Measurements from ENCODE around the gene AFM.
"Not testable (repeated sequence)": the region's sequence is repeated elsewhere in the genome, so short reads cannot be mapped to it uniquely, and the experiment has no call there.

The AFM gene

DNA sequence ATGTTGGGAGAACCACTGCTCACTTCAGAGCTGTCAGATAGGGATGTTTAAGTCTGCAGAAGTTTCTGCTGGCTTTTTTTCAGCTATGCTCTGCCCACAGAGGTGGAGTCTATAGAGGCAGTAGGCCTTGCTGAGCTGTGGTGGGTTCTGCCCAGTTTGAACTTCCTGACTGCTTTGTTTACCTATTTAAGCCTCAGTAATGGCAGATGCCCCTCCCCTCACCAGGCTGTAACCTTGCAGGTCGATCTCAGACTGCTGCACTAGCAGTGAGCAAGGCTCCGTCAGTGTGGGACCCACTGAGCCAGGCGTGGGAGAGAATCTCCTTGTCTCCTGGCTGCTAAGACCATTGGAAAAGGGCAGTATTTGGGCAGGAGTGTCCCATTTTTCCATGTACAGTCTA lies 36.8 kb downstream of the AFM start:
- no peak for DNase-seq

DNA sequence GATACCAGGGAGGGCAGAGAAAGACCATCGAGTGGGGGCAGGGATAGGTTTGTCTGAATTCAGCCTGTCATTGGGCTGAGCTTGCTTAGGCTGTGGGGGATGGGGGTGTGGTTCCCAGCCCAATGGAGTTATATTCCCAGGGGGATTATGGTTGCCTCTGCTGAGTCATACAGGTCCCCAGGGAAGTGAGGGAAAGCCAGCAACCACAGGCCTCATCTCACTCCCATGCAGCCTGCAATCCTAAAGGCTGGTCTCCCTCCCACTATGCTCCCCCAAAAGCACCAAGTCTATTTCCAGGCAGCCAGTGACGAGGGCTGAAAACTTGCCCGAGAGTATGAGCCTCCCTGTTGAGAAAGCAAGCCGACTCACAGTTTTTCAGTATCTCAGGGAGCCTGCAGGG lies 39.3 kb downstream of the AFM start:
- DNase-seq = no peak

DNA sequence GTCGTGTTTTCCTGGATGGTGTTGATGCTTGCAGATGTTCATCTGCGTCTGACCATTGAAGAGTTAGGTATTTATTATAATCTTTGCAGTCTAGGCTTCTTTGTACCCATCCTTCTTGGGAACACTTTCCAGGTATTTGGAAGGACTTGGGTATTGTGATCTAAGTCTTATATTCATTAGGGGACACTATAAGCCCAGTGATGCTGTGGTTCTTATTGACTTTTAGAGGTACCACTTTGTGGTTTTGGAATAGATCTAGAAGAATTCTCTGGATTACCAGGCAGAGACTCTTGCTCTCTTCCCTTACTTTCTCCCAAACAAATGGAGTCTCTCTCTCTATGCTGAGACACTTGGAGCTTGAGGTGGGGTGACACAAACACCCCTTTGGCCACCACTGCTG lies 41.6 kb downstream of the AFM start:
- DNase-seq = no peak

DNA sequence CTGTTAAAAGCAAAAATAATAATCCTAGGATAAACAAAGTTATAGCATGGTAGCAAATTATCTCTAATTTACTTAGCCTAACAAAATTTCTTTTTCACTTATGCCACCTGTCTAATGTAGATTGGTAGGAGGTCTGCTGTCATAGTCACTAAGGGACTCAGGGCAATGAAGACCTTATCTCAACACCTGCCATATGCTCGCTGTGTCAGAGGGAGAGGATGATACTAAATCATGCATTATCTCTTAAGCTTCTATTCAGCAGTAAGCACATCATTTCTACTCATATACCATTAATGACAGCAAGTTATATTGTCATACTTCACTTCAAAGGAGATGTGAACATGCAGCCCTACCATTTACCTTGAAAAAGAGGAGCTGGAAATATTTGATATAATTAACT lies 44.1 kb downstream of the AFM start:
- no peak for DNase-seq

DNA sequence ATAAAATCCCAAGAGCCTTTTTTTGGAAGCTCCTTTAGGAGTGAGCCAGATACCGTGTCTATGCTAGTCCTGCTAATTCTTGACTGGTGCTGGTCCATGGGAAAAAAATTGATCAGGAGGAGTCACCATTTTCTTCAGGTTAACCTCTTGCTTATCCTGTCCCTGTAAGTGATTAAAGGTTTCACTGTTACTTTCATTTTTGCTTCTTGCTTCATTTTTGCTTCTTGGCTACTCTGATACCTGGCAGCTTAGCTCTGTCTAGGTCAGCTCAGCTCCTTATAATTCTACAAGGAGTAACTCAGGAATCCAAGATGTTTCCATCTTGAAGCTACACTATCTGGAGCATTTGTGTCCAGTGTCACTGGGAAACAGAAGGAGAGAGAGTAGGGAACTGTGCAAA lies 45.7 kb downstream of the AFM start:
- DNase-seq = no peak

DNA sequence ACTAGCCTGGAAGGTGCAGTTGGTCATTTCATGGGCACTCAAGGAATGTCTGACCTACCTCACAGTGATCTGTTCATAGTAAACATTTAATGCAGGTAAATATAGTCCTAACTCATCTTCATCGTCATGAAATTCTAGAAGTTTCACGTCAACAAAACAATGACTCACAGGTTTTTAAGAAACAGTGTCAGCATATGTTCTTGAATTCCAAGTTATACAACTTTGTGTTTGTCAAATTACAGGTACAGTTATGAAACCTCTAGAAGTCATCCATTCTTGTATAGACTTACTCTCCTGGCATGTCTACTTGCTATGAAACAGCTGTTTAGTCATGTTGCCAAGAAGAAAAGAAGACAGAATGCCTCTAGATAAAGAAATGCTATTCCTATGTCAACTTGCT lies 46.6 kb downstream of the AFM start:
- DNase-seq = no peak

DNA sequence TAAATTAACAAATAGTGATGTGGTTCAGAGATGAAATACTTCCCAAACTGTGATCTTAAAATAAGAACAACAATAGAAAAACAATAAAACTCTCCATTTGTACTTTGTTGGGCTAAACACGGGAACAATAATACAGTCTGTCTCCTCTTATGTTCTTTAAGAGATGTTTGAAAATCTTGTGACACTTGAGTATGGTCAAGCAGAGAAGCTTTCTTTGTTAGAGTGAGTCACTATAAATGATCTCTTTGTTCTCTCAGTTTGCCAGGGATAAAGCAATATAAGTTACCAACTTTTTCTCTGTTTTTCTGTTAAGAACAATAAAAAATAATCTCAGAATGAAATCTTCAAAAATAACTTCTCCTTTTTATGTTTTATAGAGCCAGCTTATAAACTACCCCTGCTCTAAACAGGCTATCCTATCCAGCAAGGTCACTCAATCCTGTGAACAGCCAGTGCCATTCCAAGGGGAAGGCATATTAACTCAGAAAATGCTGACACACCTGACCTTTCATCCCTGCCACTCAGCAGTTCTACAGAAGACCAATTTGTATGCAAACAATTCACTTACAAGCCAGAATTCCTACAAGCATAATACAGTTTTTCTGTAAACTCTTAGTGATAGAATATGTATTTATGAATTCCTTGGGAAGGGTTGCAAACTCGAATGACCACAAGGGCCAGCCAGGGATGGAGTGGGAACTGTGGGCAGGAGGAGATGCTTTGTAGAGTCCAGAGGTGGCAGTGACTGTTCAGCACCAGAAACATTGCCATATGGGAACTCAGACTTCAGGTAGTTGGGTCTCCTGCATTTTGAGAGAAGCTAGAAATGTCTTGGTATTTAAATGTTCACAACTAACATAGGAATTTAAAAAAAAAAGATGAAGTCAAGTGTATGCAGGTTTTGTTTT lies 52.2 kb downstream of the AFM start:
- DNase-seq = no peak

DNA sequence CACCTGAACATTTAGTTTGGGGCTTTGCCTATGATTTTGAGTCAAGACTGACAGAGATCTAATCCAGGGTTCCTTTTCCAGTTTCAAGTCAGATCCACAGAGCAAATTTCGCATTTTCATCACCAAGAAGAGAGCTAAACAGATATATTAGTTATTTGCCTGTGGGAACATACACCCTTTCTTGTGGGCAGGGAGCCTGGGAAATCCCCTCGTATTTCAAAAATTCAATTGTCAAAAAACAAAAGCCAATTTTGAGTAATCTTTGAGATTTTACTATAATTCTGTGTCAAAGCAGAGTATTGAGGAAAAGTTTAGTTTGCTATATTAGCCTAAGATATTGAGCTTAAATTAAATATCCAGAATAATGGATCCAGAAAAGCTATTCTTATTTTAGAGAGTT lies 56.6 kb downstream of the AFM start:
- DNase-seq = no peak

DNA sequence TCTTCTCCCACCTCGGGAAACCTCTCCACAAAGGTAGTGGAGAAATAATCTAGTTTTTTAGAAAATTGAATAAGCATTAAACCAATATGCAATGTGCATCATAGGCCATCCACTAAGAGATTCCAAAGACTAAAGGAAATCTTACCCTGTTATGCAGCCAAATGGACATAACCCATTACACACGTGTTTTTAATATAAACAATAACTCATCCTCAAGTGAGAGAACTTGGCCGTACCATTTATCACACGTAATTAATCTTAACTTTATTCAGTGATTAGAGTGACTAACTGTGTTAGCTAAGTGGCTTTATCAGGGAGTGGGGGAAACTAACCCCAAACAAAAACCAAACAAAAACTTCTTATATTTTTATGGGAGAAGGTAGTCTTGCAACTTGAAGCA lies 57.8 kb downstream of the AFM start:
- DNase-seq = no peak

DNA sequence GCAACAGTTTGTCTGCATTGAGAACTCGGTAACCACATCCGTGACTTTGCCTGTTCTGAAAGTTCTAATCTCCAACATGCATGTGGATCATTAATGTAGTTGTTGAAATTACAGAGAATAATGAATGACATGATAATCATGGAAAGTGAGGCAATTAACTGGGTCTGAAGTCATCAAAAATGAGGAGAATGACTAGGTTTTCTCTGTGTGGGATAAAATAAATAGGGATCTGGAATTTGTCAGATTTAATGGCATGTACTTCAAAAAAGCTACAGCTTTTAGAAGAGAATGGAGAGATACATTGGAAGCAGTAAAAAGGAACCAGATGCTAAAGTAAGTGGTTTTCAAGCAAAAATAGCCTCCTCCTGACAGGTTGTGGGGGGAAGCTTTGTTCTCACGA lies 59.3 kb downstream of the AFM start:
- no peak for DNase-seq

DNA sequence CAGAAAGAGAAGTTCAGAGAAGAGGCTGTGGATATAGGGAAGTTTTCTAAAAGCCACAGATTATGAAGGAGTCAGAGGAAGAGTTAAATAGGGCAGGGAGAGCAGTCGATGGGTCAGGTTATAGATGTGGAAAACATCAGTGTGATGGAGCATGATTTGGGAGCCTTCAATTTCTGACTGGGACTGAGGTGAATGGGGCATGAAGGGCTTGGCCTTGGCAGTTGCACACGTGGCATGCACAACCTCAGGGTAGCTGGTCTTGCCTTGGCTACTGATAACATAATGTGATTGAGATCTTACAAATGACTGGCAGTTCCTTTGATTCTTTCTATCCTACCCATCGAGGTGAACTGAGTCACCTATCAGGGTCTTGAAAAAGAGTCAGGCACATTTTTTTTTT lies 59.7 kb downstream of the AFM start:
- no peak for DNase-seq

DNA sequence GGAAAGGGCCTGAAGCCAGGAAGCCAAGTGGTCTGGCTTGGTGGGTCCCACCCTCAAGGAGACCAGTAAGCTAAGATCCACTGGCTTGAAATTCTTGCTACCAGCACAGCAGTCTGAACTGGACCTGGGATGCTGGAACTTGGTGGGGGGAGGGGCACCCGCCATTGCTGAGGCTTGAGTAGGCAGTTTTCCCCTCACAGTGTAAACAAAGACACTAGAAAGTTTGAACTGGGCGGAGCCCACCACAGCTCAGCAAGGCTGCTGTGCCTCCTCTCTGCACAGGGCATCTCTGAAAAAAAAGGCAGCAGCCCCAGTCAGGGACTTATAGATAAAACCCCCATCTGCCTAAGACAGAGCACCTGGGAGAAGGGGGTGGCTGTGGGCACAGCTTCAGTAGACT lies 63.1 kb downstream of the AFM start:
- DNase-seq = no peak

DNA sequence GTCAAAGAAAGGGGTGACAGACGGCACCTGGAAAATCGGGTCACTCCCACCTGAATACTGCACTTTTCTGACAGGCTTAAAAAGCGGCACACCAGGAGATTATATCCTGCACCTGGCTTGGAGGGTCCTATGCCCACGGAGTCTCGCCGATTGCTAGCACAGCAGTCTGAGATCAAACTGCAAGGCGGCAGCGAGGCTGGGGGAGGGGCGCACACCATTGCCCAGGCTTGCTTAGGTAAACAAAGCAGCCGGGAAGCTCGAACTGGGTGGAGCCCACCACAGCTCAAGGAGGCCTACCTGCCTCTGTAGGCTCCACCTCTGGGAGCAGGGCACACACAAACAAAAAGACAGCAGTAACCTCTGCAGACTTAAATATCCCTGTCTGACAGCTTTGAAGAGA lies 69.3 kb downstream of the AFM start:
- DNase-seq = not testable (repeated sequence)

Data from activated CD8-positive, alpha-beta memory T cell treated with anti-CD3 and anti-CD28 coated beads for 24 hours (primary cell).